C4-2B (cell line): ENCODE measurements around the gene IER5.

Experiments used
- CTCF ChIP-seq: fragments of 450-650 bp; conservative IDR thresholded peaks from 2 replicates; pipeline ENCODE4 v1.5.1; 2017; ENCODE audit warnings: mild to moderate bottlenecking
- ZFX ChIP-seq: fragments of 450-650 bp; IDR thresholded peaks from 2 replicates; pipeline ENCODE4 v1.6.1; 2017

- TF ChIP-seq CTCF (no peak), ZFX (no peak)
Measured at GRCh38 chr1:181062836-181063428, 25.6 kb upstream of the IER5 start.
